A549 (cell line): Measurements from ENCODE around the gene SALL2. TPM values are rescaled to one million over a fixed set of nuclear protein-coding genes. Genes with fewer than 3 reads are reported as not detected.

ENCODE experiments used
- ATAC-seq, 2 experiments: fragments of 200-7000 bp in 1 of 2; fragments of >200 bp in 1 of 2; cut with Nextera tagmentation in 1 of 2; cut with Tn5 transposase in 1 of 2; 3 replicates each; pipeline versions ENCODE4 v1.8.0 to v1.9.1; 2018 to 2020; ENCODE audit warnings: mild to moderate bottlenecking in 1 of 2, moderate library complexity in 1 of 2
- CTCF ChIA-PET: fragments of 300-600 bp; sonication (Branson Sonifier 250); formaldehyde crosslinking; extraction: SDS; loops from one replicate; lab custom pipeline; 2021; ENCODE audit warnings: antibody characterized with exemption, inconsistent platforms; lab: Yijun Ruan, JAX
- POLR2A ChIA-PET: fragments of 350-600 bp; formaldehyde crosslinking; extraction: SDS; loops from one replicate; lab custom pipeline; 2021; ENCODE audit warnings: antibody characterized with exemption, inconsistent platforms; lab: Yijun Ruan, JAX
- DNase-seq, 2 experiments: peaks; one replicate each; pipeline versions ENCODE4 v3.0.0 to v3.0.0-alpha.2; 2011 to 2016; ENCODE audit warnings: low read depth in 1 of 2, low spot score in 1 of 2
- FAIRE-seq: peaks from 2 replicates; lab custom pipeline; 2011; peaks lifted over from hg19 to GRCh38; lab: Jason Lieb, UNC
- H3K27ac ChIP-seq, 2 experiments: fragments of >200 bp; sonication (Bioruptor Twin); formaldehyde crosslinking; 3 replicates each; pipeline ENCODE4 v1.5.1; 2016 to 2017
- H3K4me1 ChIP-seq: fragments of >200 bp; sonication (Bioruptor Twin); formaldehyde crosslinking; 3 replicates; pipeline ENCODE4 v1.6.1; 2016
- H3K4me2 ChIP-seq: fragments of >200 bp; sonication (Bioruptor Twin); formaldehyde crosslinking; 3 replicates; pipeline ENCODE4 v1.6.1; 2016
- H3K4me3 ChIP-seq: fragments of >200 bp; sonication (Bioruptor Twin); formaldehyde crosslinking; 3 replicates; pipeline ENCODE4 v1.5.1; 2016
- H3K9me3 ChIP-seq: fragments of >200 bp; sonication (Bioruptor Twin); formaldehyde crosslinking; 3 replicates; pipeline ENCODE4 v1.6.1; 2016
- ATOH8 ChIP-seq: fragments of 250-450 bp; sonication (Bioruptor Pico); IDR thresholded peaks from 2 replicates; pipeline ENCODE4 v1.5.0; 2020; ENCODE audit warnings: low read depth, mild to moderate bottlenecking, moderate library complexity
- BCL3 ChIP-seq: fragments of >200 bp; sonication (Bioruptor Twin); formaldehyde crosslinking; IDR thresholded peaks from 3 replicates; pipeline ENCODE4 v1.6.1; 2016
- CHD2 ChIP-seq: fragments of 150-350 bp; IDR thresholded peaks from 2 replicates; pipeline ENCODE4 v1.6.1; 2014; ENCODE audit warnings: low read length; ENCODE audit not compliant: partially characterized antibody
- CTCF ChIP-seq: fragments of >200 bp; sonication (Bioruptor Twin); formaldehyde crosslinking; IDR thresholded peaks from 3 replicates; pipeline ENCODE4 v1.5.1; 2016
- E2F6 ChIP-seq: IDR thresholded peaks from 2 replicates; pipeline ENCODE4 v1.6.1; 2012; ENCODE audit warnings: low read depth, borderline replicate concordance
- EHF ChIP-seq: fragments of 250-450 bp; sonication (Bioruptor Pico); IDR thresholded peaks from 2 replicates; pipeline ENCODE4 v1.5.0; 2020; ENCODE audit warnings: mild to moderate bottlenecking
- EHMT2 ChIP-seq: fragments of 200-600 bp; sonication (generic); IDR thresholded peaks from 2 replicates; pipeline ENCODE4 v1.6.1; 2016; ENCODE audit warnings: antibody characterized with exemption, low read depth, mild to moderate bottlenecking, moderate library complexity
- EP300 ChIP-seq, 2 experiments: fragments of >200 bp; sonication (Bioruptor Twin); formaldehyde crosslinking; IDR thresholded peaks; 2 replicates in 1 of 2; 3 replicates in 1 of 2; pipeline ENCODE4 v1.6.1; 2016 to 2017
- FOXS1 ChIP-seq: fragments of 250-450 bp; sonication (Bioruptor Pico); IDR thresholded peaks from 2 replicates; pipeline ENCODE4 v1.5.0; 2020; ENCODE audit warnings: mild to moderate bottlenecking, moderate library complexity
- HEYL ChIP-seq: fragments of 250-450 bp; sonication (Bioruptor Pico); IDR thresholded peaks from 2 replicates; pipeline ENCODE4 v1.8.0; 2021; ENCODE audit warnings: mild to moderate bottlenecking, moderate library complexity
- HOXA7 ChIP-seq: fragments of 250-450 bp; sonication (Bioruptor Pico); IDR thresholded peaks from 2 replicates; pipeline ENCODE4 v1.5.0; 2020; ENCODE audit warnings: mild to moderate bottlenecking, moderate library complexity
- HOXB13 ChIP-seq: fragments of 250-450 bp; sonication (Bioruptor Pico); IDR thresholded peaks from 2 replicates; pipeline ENCODE4 v1.5.0; 2020; ENCODE audit warnings: low read depth, mild to moderate bottlenecking, moderate library complexity
- HOXB5 ChIP-seq: fragments of 250-450 bp; sonication (Bioruptor Pico); IDR thresholded peaks from 2 replicates; pipeline ENCODE4 v1.5.0; 2020; ENCODE audit warnings: mild to moderate bottlenecking, moderate library complexity
- JUNB ChIP-seq: fragments of >200 bp; sonication (Bioruptor Twin); formaldehyde crosslinking; IDR thresholded peaks from 2 replicates; pipeline ENCODE4 v1.6.1; 2016
- MAFK ChIP-seq: fragments of 450-650 bp; IDR thresholded peaks from 2 replicates; pipeline ENCODE4 v1.6.1; 2014; ENCODE audit not compliant: partially characterized antibody
- MAX ChIP-seq: IDR thresholded peaks from 2 replicates; pipeline ENCODE4 v1.6.1; 2012
- MAZ ChIP-seq: fragments of 150-350 bp; IDR thresholded peaks from 2 replicates; pipeline ENCODE4 v1.6.1; 2014; ENCODE audit warnings: antibody characterized with exemption, low read depth, low read length, borderline replicate concordance
- NPAS2 ChIP-seq: fragments of 250-450 bp; sonication (Bioruptor Pico); IDR thresholded peaks from 2 replicates; pipeline ENCODE4 v1.8.0; 2022; ENCODE audit warnings: mild to moderate bottlenecking, moderate library complexity, borderline replicate concordance
- PBX3 ChIP-seq: IDR thresholded peaks from 2 replicates; pipeline ENCODE4 v1.6.1; 2012
- POLR2AphosphoS2 ChIP-seq: conservative IDR thresholded peaks from 2 replicates; pipeline ENCODE4 v1.6.1; 2012; ENCODE audit warnings: low read length, improper control_type of control experiment, inconsistent platforms
- RAD21 ChIP-seq, 2 experiments: fragments of >200 bp in 1 of 2; sonication (Bioruptor Twin) in 1 of 2; formaldehyde crosslinking in 1 of 2; IDR thresholded peaks in 1 of 2; conservative IDR thresholded peaks in 1 of 2; 2 replicates in 1 of 2; 3 replicates in 1 of 2; pipeline ENCODE4 v1.6.1; 2012 to 2018; ENCODE audit warnings: inconsistent platforms in 1 of 2
- RNF2 ChIP-seq: fragments of 200-600 bp; sonication (generic); IDR thresholded peaks from 2 replicates; pipeline ENCODE4 v1.6.1; 2016; ENCODE audit warnings: low read depth, mild to moderate bottlenecking, antibody characterized with exemption, moderate library complexity, borderline replicate concordance
- SMC3 ChIP-seq: fragments of >200 bp; sonication (Bioruptor Twin); formaldehyde crosslinking; IDR thresholded peaks from 3 replicates; pipeline ENCODE4 v1.6.1; 2018; ENCODE audit warnings: inconsistent platforms
- TFCP2L1 ChIP-seq: fragments of 250-450 bp; sonication (Bioruptor Pico); IDR thresholded peaks from 2 replicates; pipeline ENCODE4 v1.5.0; 2021; ENCODE audit warnings: mild to moderate bottlenecking
- TP53 ChIP-seq: fragments of 250-450 bp; sonication (Bioruptor Pico); IDR thresholded peaks from 2 replicates; pipeline ENCODE4 v1.5.0; 2021; ENCODE audit warnings: mild to moderate bottlenecking, moderate library complexity
- USF2 ChIP-seq: fragments of 450-650 bp; IDR thresholded peaks from 2 replicates; pipeline ENCODE4 v1.6.1; 2014; ENCODE audit warnings: antibody characterized with exemption
- ZC3H11A ChIP-seq: fragments of 450-650 bp; IDR thresholded peaks from 2 replicates; pipeline ENCODE4 v1.6.1; 2014; ENCODE audit warnings: antibody characterized with exemption, mild to moderate bottlenecking
- WGBS: methylation state at CpG from one replicate; pipeline ENCODE4 v1.1.6; 2017; ENCODE audit errors: missing lambda C conversion rate; 5-methylcytosine and 5-hydroxymethylcytosine counted together
- polyA plus RNA-seq, 4 experiments: library from polyadenylated mRNA; depleted of rRNA in 3 of 4; stranded (reverse); fragments of >200 nt; fragmentation: RNase III in 1 of 4; extraction: RNeasy Plus Mini Kit Qiagen cat#74134 plus additional on column Dnase treatment in 1 of 4; gene quantifications; 2 replicates in 3 of 4; 3 replicates in 1 of 4; pipeline ENCODE4 v1.2.3, GENCODE V29; 2011 to 2017

SALL2 gene
- polyA plus RNA-seq, 2 of the 4 experiments (the other 2 are of a cell fraction), result 2.8 to 3.5 TPM

- TF ChIP-seq CTCF, result no peak
- TF ChIP-seq NPAS2 (CRISPR knock-in tag), result no peak
- no peak for TF ChIP-seq FOXS1
- TF ChIP-seq CHD2, result no peak
- TF ChIP-seq EHF (CRISPR knock-in tag), result no peak
- TF ChIP-seq ZC3H11A, result no peak
- no peak for TF ChIP-seq PBX3
- TF ChIP-seq ATOH8 (CRISPR knock-in tag), result no peak
- no peak for TF ChIP-seq TFCP2L1 (CRISPR knock-in tag)
- no peak for TF ChIP-seq E2F6
- TF ChIP-seq MAFK, result no peak
- TF ChIP-seq HOXB5, result no peak
- TF ChIP-seq JUNB, result no peak
These were observed 32.6 kb upstream of the SALL2 start (continued) for GRCh38 chr14:21558703-21559170.

- Histone ChIP-seq H3K4me3 (peak overlapping the region; percentile 36), H3K4me1 (peaks cover 11% of the 10 kb centered on the region; the same call in 2 of the 3 replicates), H3K9me3 (no peaks in the 10 kb centered on the region), H3K4me2 (peak overlapping the region; percentile 79), H3K27ac (peak overlapping the region; percentile 57 to 67)
- POLR2A ChIA-PET, result interaction anchor here (0.7 to 1.4 kb wide), 3 partner anchors 46 to 120 kb away, joined by 4 read pairs; partner anchors contain the start of gene METTL3
- peak; percentile 59 for FAIRE-seq
- CTCF ChIA-PET, result interaction anchor here (0.6 to 8.2 kb wide), 22 partner anchors 11 to 577 kb away, joined by 3 to 84 read pairs (median 4); partner anchors contain the start of gene SUPT16H
- DNase-seq, result peak; percentile 68 to 92
- peak; percentile 96 for ATAC-seq
- 12% methylated on average over 11 of the region's 11 CpGs for WGBS
- TF ChIP-seq RAD21 (conservative IDR thresholded peaks at IDR 0.05 in 1 of 2, IDR thresholded peaks at IDR 0.05 in 1 of 2), result peak; percentile 87 to 90
- peak; percentile 53 for TF ChIP-seq CHD2
- no peak for TF ChIP-seq HEYL (CRISPR knock-in tag)
- peak; percentile 80 for TF ChIP-seq SMC3
- no peak for TF ChIP-seq EHMT2
- TF ChIP-seq TFCP2L1 (CRISPR knock-in tag), result no peak
- no peak for TF ChIP-seq MAZ
- no peak for TF ChIP-seq RNF2
- no peak for TF ChIP-seq ZC3H11A
- peak; percentile 84 for TF ChIP-seq CTCF
- no peak for TF ChIP-seq TP53 (CRISPR knock-in tag)
- TF ChIP-seq MAX, result no peak
- no peak for TF ChIP-seq HOXA7 (CRISPR knock-in tag)
- TF ChIP-seq HOXB5, result no peak
- TF ChIP-seq BCL3, result no peak
- TF ChIP-seq NPAS2 (CRISPR knock-in tag), result no peak
- no peak for TF ChIP-seq POLR2AphosphoS2
- no peak for TF ChIP-seq USF2
- TF ChIP-seq EP300 (IDR thresholded peaks at IDR 0.05), result no peak
- TF ChIP-seq HOXB13 (CRISPR knock-in tag), result no peak
These were observed 31.1 kb upstream of the SALL2 start for GRCh38 chr14:21557084-21557901.
